Liver (tissue), 9 donors: ENCODE data around the gene TMX2. TPM values are rescaled to one million over a fixed set of nuclear protein-coding genes. Genes with fewer than 3 reads are reported as not detected.

Experiments used
- DNase-seq: peaks from one replicate; pipeline ENCODE4 v3.0.0-alpha.2; 2017; ENCODE audit warnings: low spot score
- H3K27ac ChIP-seq, 2 donors: one replicate each; pipeline ENCODE4 v1.7.0; 2013; ENCODE audit warnings: inconsistent platforms in 2 of 2, low read length in 2 of 2, control low read depth in 1 of 2, low read depth in 1 of 2, mild to moderate bottlenecking in 1 of 2
- H3K27me3 ChIP-seq, 4 donors: one replicate each; pipeline versions ENCODE4 v1.6.1 to v1.7.0; 2013; ENCODE audit warnings: low read length in 3 of 4, inconsistent platforms in 1 of 4, mild to moderate bottlenecking in 1 of 4, moderate library complexity in 1 of 4; ENCODE audit not compliant: control insufficient read depth in 4 of 4, insufficient read depth in 4 of 4
- H3K36me3 ChIP-seq, 4 donors: one replicate each; pipeline versions ENCODE4 v1.6.1 to v1.7.0; 2013; ENCODE audit warnings: low read length in 3 of 4, mild to moderate bottlenecking in 3 of 4, low read depth in 1 of 4, moderate library complexity in 1 of 4; ENCODE audit not compliant: control insufficient read depth in 4 of 4, insufficient read depth in 3 of 4
- H3K4me1 ChIP-seq, 4 donors: one replicate each; pipeline versions ENCODE4 v1.6.1 to v1.7.0; 2013; ENCODE audit warnings: low read length in 3 of 4, mild to moderate bottlenecking in 3 of 4, moderate library complexity in 1 of 4; ENCODE audit not compliant: control insufficient read depth in 4 of 4, insufficient read depth in 4 of 4
- H3K4me3 ChIP-seq, 3 donors: one replicate each; pipeline versions ENCODE4 v1.6.1 to v1.7.0; 2013; ENCODE audit warnings: low read length in 3 of 3, control low read depth in 1 of 3, low read depth in 1 of 3, mild to moderate bottlenecking in 1 of 3
- H3K9ac ChIP-seq, 2 donors: one replicate each; pipeline ENCODE4 v1.7.0; 2013; ENCODE audit warnings: low read length in 2 of 2, mild to moderate bottlenecking in 2 of 2, moderate library complexity in 2 of 2, control low read depth in 1 of 2, low read depth in 1 of 2
- H3K9me3 ChIP-seq, 4 donors: one replicate each; pipeline versions ENCODE4 v1.6.1 to v1.7.0; 2013; ENCODE audit warnings: low read length in 3 of 4; ENCODE audit not compliant: control insufficient read depth in 4 of 4
- EGR1 ChIP-seq, 2 donors: IDR thresholded peaks; 2 replicates each; pipeline ENCODE4 v1.6.1; 2016 to 2018; ENCODE audit warnings: antibody characterized with exemption in 2 of 2, low read depth in 2 of 2
- FOXA1 ChIP-seq: IDR thresholded peaks from 2 replicates; pipeline ENCODE4 v1.6.1; 2016; ENCODE audit warnings: antibody characterized with exemption
- FOXA2 ChIP-seq: IDR thresholded peaks from 2 replicates; pipeline ENCODE4 v1.6.1; 2016; ENCODE audit warnings: antibody characterized with exemption
- GABPA ChIP-seq, 2 donors: IDR thresholded peaks in 1 of 2; conservative IDR thresholded peaks in 1 of 2; 2 replicates each; pipeline ENCODE4 v1.6.1; 2016; ENCODE audit warnings: antibody characterized with exemption in 2 of 2, mild to moderate bottlenecking in 1 of 2, moderate library complexity in 1 of 2
- HNF4A ChIP-seq, 2 donors: conservative IDR thresholded peaks; 2 replicates each; pipeline ENCODE4 v1.6.1; 2016; ENCODE audit warnings: antibody characterized with exemption in 2 of 2, mild to moderate bottlenecking in 2 of 2
- HNF4G ChIP-seq: IDR thresholded peaks from 2 replicates; pipeline ENCODE4 v1.6.1; 2016; ENCODE audit warnings: antibody characterized with exemption
- JUND ChIP-seq, 2 donors: IDR thresholded peaks; 2 replicates each; pipeline ENCODE4 v1.6.1; 2016; ENCODE audit warnings: antibody characterized with exemption in 2 of 2
- NR2F2 ChIP-seq: IDR thresholded peaks from 2 replicates; pipeline ENCODE4 v1.6.1; 2016; ENCODE audit warnings: antibody characterized with exemption
- RAD21 ChIP-seq, 2 donors: IDR thresholded peaks; 2 replicates each; pipeline ENCODE4 v1.6.1; 2016; ENCODE audit warnings: antibody characterized with exemption in 2 of 2, mild to moderate bottlenecking in 2 of 2
- RXRA ChIP-seq, 2 donors: IDR thresholded peaks; 2 replicates each; pipeline ENCODE4 v1.6.1; 2017 to 2018; ENCODE audit warnings: antibody characterized with exemption in 2 of 2, mild to moderate bottlenecking in 1 of 2
- SP1 ChIP-seq: IDR thresholded peaks from 2 replicates; pipeline ENCODE4 v1.6.1; 2018; ENCODE audit warnings: antibody characterized with exemption, mild to moderate bottlenecking
- TAF1 ChIP-seq: conservative IDR thresholded peaks from 2 replicates; pipeline ENCODE4 v1.6.1; 2016; ENCODE audit warnings: antibody characterized with exemption, mild to moderate bottlenecking
- YY1 ChIP-seq: IDR thresholded peaks from 2 replicates; pipeline ENCODE4 v1.6.1; 2016; ENCODE audit warnings: antibody characterized with exemption, mild to moderate bottlenecking
- WGBS: extraction: QIAGEN DNeasy Blood & Tissue Kit; methylation state at CpG from one replicate; pipeline ENCODE4 v1.1.7; 2013; 5-methylcytosine and 5-hydroxymethylcytosine counted together
- polyA plus RNA-seq, 2 donors: library from polyadenylated mRNA; stranded (reverse) in 1 of 2; unstranded in 1 of 2; fragments of 200-250 nt in 1 of 2; fragments of >200 nt in 1 of 2; fragmentation: Nextera tagmentation in 1 of 2; extraction: Ambion mirVana in 1 of 2; gene quantifications; one replicate each; pipeline versions ENCODE4 v1.2.1 to v1.2.3, GENCODE V29; 2013 to 2015
- total RNA-seq, 2 donors: library from RNA; depleted of rRNA; stranded (reverse); fragments of >200 nt; gene quantifications; one replicate each; pipeline ENCODE4 v1.2.3, GENCODE V29; 2014
- TF ChIP-seq, protein P1 (sequence below): fragments of 150-350 bp; IDR thresholded peaks from 2 replicates; pipeline ENCODE4 v1.5.1; 2017; ENCODE audit warnings: improper control_type of control experiment, low read depth, low read length; ENCODE audit not compliant: missing input control
- TF ChIP-seq, protein P2 (sequence below): IDR thresholded peaks from 2 replicates; pipeline ENCODE4 v1.6.1; 2016; ENCODE audit warnings: antibody characterized with exemption
- TF ChIP-seq, protein P3 (sequence below): IDR thresholded peaks from 2 replicates; pipeline ENCODE4 v1.6.1; 2016; ENCODE audit warnings: antibody characterized with exemption
- TF ChIP-seq, protein P4 (sequence below): IDR thresholded peaks from 2 replicates; pipeline ENCODE4 v1.6.1; 2016; ENCODE audit warnings: antibody characterized with exemption, mild to moderate bottlenecking
- TF ChIP-seq, protein P5 (sequence below): IDR thresholded peaks from 2 replicates; pipeline ENCODE4 v1.6.1; 2016; ENCODE audit warnings: antibody characterized with exemption
- donor health status: healthy.
- donor health status: healthy.
- donor health status: healthy.
- donor health status: healthy.
- donor health status: healthy.

Gene TMX2
- total and polyA plus RNA-seq, 4 donors, result 43.3 to 70.9 (median 59.1) TPM

DNA sequence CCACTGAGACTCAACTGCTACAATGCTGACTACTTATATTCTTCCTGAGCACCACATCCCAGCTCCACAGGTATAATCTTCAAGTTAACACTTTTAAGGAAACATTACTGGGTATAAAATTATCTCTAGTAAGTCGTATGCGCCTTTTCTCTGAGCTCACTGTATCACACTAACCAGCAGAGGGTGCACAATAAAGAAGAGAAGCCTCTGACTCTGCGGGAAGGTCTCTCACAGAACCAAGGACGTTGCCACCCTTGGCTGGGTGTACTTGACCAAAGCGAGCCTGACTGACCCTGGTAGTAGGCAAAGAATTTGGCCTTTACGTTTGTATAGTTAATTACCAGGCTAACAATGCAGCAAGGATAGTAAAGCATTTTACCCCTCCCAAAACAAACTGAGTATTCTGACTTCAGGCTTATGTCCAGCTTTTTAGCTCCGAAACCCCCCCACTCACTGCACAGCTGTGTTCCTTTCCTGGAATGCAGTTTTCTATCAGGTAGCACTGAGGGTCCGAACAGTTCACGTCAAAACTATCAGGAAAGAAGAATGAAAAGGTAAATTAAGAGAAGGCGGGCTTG lies 39.4 kb downstream of the TMX2 start, which contains the start of gene BTBD18:
Gene BTBD18 (minus strand): TSS at position 144 of the 578 bp plus-strand sequence. CDS start 631 bp downstream, outside the sequence.
- H3K4me3 ChIP-seq, result no peak within 1 kb of the TSS
- TF ChIP-seq, protein P1, sequence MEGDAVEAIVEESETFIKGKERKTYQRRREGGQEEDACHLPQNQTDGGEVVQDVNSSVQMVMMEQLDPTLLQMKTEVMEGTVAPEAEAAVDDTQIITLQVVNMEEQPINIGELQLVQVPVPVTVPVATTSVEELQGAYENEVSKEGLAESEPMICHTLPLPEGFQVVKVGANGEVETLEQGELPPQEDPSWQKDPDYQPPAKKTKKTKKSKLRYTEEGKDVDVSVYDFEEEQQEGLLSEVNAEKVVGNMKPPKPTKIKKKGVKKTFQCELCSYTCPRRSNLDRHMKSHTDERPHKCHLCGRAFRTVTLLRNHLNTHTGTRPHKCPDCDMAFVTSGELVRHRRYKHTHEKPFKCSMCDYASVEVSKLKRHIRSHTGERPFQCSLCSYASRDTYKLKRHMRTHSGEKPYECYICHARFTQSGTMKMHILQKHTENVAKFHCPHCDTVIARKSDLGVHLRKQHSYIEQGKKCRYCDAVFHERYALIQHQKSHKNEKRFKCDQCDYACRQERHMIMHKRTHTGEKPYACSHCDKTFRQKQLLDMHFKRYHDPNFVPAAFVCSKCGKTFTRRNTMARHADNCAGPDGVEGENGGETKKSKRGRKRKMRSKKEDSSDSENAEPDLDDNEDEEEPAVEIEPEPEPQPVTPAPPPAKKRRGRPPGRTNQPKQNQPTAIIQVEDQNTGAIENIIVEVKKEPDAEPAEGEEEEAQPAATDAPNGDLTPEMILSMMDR, result peak; percentile 59
- peak; percentile 79 to 87 for TF ChIP-seq RAD21 (IDR thresholded peaks at IDR 0.05)
- TF ChIP-seq GABPA (IDR thresholded peaks at IDR 0.05 in 1 of 2, conservative IDR thresholded peaks at IDR 0.05 in 1 of 2), result no peak
- H3K27ac ChIP-seq, result no peak within 1 kb of the TSS
- 50% methylated on average over 10 of the region's 10 CpGs for WGBS
- no peaks in the 10 kb centered on the region for H3K27me3 ChIP-seq
- H3K4me1 ChIP-seq, result peaks cover 0 to 3% (median 0%) of the 10 kb centered on the region in 4 donors
- H3K36me3 ChIP-seq, result no peaks in the 10 kb centered on the region
- no peak for DNase-seq
- no peak within 1 kb of the TSS for H3K9ac ChIP-seq
- H3K9me3 ChIP-seq, result no peaks in the 10 kb centered on the region

DNA sequence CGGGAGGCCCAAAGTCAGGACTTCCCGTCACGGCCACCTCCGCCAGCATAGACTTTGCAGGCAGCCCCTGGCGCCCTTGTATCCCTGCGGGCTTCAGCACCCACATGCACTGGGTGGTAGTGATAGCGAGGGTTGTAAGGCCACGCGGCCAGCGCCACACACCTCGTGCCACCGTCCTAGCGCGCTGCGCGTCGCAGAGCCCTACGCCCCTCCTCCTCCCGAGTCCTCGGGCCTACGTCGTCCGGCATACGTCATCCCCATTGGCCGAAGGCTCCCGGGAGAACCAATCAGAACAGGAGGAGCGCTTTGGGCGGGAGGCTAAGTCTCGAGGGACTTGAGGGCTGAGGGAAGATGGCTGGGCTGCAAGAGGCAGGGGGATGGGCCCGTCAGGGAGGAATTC lies 40.6 kb downstream of the TMX2 start:
- Histone ChIP-seq H3K4me1 (peaks cover 0 to 3% (median 0%) of the 10 kb centered on the region in 4 donors), H3K36me3 (no peaks in the 10 kb centered on the region), H3K4me3 (no peak overlapping the region), H3K9ac (no peak overlapping the region), H3K27ac (no peak overlapping the region), H3K27me3 (no peaks in the 10 kb centered on the region), H3K9me3 (no peaks in the 10 kb centered on the region)
- TF ChIP-seq RXRA (IDR thresholded peaks at IDR 0.05), result no peak
- no peak for TF ChIP-seq YY1
- TF ChIP-seq FOXA2, result no peak
- TF ChIP-seq, protein P2, sequence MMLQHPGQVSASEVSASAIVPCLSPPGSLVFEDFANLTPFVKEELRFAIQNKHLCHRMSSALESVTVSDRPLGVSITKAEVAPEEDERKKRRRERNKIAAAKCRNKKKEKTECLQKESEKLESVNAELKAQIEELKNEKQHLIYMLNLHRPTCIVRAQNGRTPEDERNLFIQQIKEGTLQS, result no peak
- TF ChIP-seq EGR1 (IDR thresholded peaks at IDR 0.05; ENCODE audit: low read depth in 2 of 2), result no peak
- TF ChIP-seq RAD21 (IDR thresholded peaks at IDR 0.05), result no peak
- TF ChIP-seq, protein P3, sequence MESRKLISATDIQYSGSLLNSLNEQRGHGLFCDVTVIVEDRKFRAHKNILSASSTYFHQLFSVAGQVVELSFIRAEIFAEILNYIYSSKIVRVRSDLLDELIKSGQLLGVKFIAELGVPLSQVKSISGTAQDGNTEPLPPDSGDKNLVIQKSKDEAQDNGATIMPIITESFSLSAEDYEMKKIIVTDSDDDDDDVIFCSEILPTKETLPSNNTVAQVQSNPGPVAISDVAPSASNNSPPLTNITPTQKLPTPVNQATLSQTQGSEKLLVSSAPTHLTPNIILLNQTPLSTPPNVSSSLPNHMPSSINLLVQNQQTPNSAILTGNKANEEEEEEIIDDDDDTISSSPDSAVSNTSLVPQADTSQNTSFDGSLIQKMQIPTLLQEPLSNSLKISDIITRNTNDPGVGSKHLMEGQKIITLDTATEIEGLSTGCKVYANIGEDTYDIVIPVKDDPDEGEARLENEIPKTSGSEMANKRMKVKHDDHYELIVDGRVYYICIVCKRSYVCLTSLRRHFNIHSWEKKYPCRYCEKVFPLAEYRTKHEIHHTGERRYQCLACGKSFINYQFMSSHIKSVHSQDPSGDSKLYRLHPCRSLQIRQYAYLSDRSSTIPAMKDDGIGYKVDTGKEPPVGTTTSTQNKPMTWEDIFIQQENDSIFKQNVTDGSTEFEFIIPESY, result no peak
- no peak for TF ChIP-seq JUND (IDR thresholded peaks at IDR 0.05)
- no peak for TF ChIP-seq NR2F2
- TF ChIP-seq, protein P4, sequence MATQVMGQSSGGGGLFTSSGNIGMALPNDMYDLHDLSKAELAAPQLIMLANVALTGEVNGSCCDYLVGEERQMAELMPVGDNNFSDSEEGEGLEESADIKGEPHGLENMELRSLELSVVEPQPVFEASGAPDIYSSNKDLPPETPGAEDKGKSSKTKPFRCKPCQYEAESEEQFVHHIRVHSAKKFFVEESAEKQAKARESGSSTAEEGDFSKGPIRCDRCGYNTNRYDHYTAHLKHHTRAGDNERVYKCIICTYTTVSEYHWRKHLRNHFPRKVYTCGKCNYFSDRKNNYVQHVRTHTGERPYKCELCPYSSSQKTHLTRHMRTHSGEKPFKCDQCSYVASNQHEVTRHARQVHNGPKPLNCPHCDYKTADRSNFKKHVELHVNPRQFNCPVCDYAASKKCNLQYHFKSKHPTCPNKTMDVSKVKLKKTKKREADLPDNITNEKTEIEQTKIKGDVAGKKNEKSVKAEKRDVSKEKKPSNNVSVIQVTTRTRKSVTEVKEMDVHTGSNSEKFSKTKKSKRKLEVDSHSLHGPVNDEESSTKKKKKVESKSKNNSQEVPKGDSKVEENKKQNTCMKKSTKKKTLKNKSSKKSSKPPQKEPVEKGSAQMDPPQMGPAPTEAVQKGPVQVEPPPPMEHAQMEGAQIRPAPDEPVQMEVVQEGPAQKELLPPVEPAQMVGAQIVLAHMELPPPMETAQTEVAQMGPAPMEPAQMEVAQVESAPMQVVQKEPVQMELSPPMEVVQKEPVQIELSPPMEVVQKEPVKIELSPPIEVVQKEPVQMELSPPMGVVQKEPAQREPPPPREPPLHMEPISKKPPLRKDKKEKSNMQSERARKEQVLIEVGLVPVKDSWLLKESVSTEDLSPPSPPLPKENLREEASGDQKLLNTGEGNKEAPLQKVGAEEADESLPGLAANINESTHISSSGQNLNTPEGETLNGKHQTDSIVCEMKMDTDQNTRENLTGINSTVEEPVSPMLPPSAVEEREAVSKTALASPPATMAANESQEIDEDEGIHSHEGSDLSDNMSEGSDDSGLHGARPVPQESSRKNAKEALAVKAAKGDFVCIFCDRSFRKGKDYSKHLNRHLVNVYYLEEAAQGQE, result no peak
- TF ChIP-seq HNF4A (conservative IDR thresholded peaks at IDR 0.05), result no peak
- no peak for TF ChIP-seq TAF1
- no peak for TF ChIP-seq FOXA1
- TF ChIP-seq HNF4G, result no peak
- TF ChIP-seq SP1, result no peak
- TF ChIP-seq, protein P5, sequence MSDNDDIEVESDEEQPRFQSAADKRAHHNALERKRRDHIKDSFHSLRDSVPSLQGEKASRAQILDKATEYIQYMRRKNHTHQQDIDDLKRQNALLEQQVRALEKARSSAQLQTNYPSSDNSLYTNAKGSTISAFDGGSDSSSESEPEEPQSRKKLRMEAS, result no peak
- TF ChIP-seq, protein P1, result no peak
- DNase-seq, result no peak
- 98% methylated on average over 30 of the region's 30 CpGs for WGBS
